ENCODE measurements around the gene UNK. TPM values are rescaled to one million over a fixed set of nuclear protein-coding genes. Genes with fewer than 3 reads are reported as not detected.

UNK gene
- total and polyA plus RNA-seq, 9 of the 15 experiments (the other 6 are each of a cell fraction or from before 2014, with no cell fraction given), result 12.8 to 38.6 (median 24.8) TPM

DNA sequence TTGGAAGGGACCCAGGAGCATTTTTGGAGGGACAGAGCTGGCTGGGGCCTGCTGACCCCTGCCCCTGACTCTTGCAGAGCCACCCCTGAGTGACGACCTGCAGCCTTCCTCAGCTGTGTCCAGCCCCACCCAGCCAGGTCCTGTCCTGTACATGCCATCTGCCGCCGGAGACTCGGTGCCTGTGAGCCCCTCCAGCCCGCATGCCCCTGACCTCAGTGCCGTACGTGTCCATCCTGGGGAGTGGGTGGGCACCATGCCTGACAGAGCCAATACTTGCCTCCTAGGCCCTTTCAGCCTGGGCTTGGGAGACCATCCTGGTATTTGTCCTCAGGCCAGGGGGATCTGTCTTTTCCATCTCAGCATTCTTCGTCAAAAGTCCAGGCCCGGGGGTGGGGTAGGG lies 32.1 kb downstream of the UNK start:
- DNase-seq (ENCODE audit: extremely low read depth in 1 of 4, low spot score in 3 of 4), result no peak
- FAIRE-seq, result no peak
- no peaks in the 10 kb centered on the region for H3K27me3 ChIP-seq (ENCODE audit: control insufficient read depth in 2 of 2, insufficient read depth in 2 of 2, low read length in 2 of 2)
- no peaks in the 10 kb centered on the region for H3K79me2 ChIP-seq (ENCODE audit: control insufficient read depth, insufficient read depth, low read length)
- ChIA-PET POLR2A (interaction anchor here (0.7 to 2.8 kb wide), 4 partner anchors 9 to 40 kb away, joined by 3 to 34 read pairs (median 9); no protein-coding TSS in a partner anchor), CTCF (ENCODE audit: low intra/inter-chr PET ratio) (no interaction called here)
- intact Hi-C loops (cut with micrococcal nuclease), result no loop called here
- TF ChIP-seq, protein P1, sequence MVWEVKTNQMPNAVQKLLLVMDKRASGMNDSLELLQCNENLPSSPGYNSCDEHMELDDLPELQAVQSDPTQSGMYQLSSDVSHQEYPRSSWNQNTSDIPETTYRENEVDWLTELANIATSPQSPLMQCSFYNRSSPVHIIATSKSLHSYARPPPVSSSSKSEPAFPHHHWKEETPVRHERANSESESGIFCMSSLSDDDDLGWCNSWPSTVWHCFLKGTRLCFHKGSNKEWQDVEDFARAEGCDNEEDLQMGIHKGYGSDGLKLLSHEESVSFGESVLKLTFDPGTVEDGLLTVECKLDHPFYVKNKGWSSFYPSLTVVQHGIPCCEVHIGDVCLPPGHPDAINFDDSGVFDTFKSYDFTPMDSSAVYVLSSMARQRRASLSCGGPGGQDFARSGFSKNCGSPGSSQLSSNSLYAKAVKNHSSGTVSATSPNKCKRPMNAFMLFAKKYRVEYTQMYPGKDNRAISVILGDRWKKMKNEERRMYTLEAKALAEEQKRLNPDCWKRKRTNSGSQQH (CRISPR knock-in tag; IDR thresholded peaks at IDR 0.05), result no peak
- peaks cover 77% of the 10 kb centered on the region; the same call in 2 of the 3 replicates for H3K36me3 ChIP-seq (ENCODE audit: control insufficient read depth, insufficient read depth, low read length)
- ATAC-seq, result no peak
- BruUV-seq (replicated peaks), result no TSS peak
- in situ Hi-C loops (cut with MboI), result no loop called here
- no peak overlapping the region for H2AFZ ChIP-seq (ENCODE audit: low read depth, low read length)
- no peak overlapping the region for H3K4me3 ChIP-seq
- peaks cover 0 to 21% of the 10 kb centered on the region in 2 experiments; a peak in 1 of 5 replicates for H3K4me1 ChIP-seq (replicated peaks in 1 of 2; ENCODE audit: control insufficient read depth in 2 of 2, insufficient read depth in 2 of 2, low read length in 2 of 2)
- H3K4me2 ChIP-seq (ENCODE audit: insufficient read depth, low read length), result no peak overlapping the region
- H3K9me1 ChIP-seq (ENCODE audit: control insufficient read depth, insufficient read depth, low read length), result peaks cover 3% of the 10 kb centered on the region
- H3K9ac ChIP-seq (ENCODE audit: insufficient read depth in 1 of 2, low read depth in 2 of 2, low read length in 2 of 2), result no peak overlapping the region
- WGBS (ENCODE audit: insufficient coverage, low coverage, missing lambda C conversion rate), result 94% methylated on average over 9 of the region's 9 CpGs
- no peaks in the 10 kb centered on the region for H3K9me3 ChIP-seq (replicated peaks; ENCODE audit: control insufficient read depth, insufficient read depth, low read depth, low read length)
- no peaks in the 10 kb centered on the region for H4K20me1 ChIP-seq (replicated peaks; ENCODE audit: control insufficient read depth, insufficient read depth, low read length)
- no peak overlapping the region for H3K27ac ChIP-seq (ENCODE audit: extremely low read depth, low read depth, low read length)

DNA sequence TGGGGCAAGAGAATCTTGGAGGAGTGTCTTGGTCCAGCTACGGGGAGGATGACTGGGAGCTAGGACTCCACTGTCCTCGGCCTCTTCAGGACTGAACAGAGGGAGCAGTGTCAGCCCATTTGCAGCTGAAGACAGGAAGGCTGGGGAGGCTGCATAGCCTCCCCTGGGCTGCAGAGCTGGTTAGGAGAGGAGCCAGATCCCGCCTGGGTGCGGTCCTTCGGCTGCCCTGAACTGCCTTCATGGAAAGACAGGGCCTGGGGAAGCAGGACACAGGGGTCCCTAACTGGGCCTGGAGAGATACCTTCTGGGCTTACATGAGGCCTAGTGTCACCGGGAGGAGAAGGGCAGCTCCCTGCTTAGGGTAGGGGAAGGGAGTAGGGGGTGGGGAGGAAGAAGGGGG lies 33.0 kb downstream of the UNK start:
- intact Hi-C loops (cut with micrococcal nuclease), result no loop called here
- BruUV-seq (replicated peaks), result no TSS peak
- FAIRE-seq (no peak), ATAC-seq (no peak), DNase-seq (ENCODE audit: extremely low read depth in 1 of 4, low spot score in 3 of 4) (no peak)
- no peak for TF ChIP-seq JUND (IDR thresholded peaks at IDR 0.05; ENCODE audit: borderline replicate concordance, low read depth, low read length)
- TF ChIP-seq JUND (tag; IDR thresholded peaks at IDR 0.05; ENCODE audit: borderline replicate concordance, low read depth, low read length), result no peak
- TF ChIP-seq PHF20 (IDR thresholded peaks at IDR 0.05; ENCODE audit: partially characterized antibody), result no peak
- in situ Hi-C loops (cut with MboI), result no loop called here
- CTCF ChIA-PET (ENCODE audit: low intra/inter-chr PET ratio), result no interaction called here
- Histone ChIP-seq H3K36me3 (ENCODE audit: control insufficient read depth, insufficient read depth, low read length) (peaks cover 74% of the 10 kb centered on the region; the same call in 2 of the 3 replicates), H3K4me1 (replicated peaks in 1 of 2; ENCODE audit: control insufficient read depth in 2 of 2, insufficient read depth in 2 of 2, low read length in 2 of 2) (peaks cover 0 to 21% of the 10 kb centered on the region in 2 experiments; a peak in 1 of 5 replicates), H3K27ac (ENCODE audit: extremely low read depth, low read depth, low read length) (no peak overlapping the region), H3K9me1 (ENCODE audit: control insufficient read depth, insufficient read depth, low read length) (peaks cover 3% of the 10 kb centered on the region), H3K79me2 (ENCODE audit: control insufficient read depth, insufficient read depth, low read length) (no peaks in the 10 kb centered on the region), H3K9ac (ENCODE audit: insufficient read depth in 1 of 2, low read depth in 2 of 2, low read length in 2 of 2) (no peak overlapping the region), H3K4me2 (ENCODE audit: insufficient read depth, low read length) (no peak overlapping the region), H3K27me3 (ENCODE audit: control insufficient read depth in 2 of 2, insufficient read depth in 2 of 2, low read length in 2 of 2) (no peaks in the 10 kb centered on the region), H3K4me3 (no peak overlapping the region), H2AFZ (ENCODE audit: low read depth, low read length) (no peak overlapping the region), H4K20me1 (replicated peaks; ENCODE audit: control insufficient read depth, insufficient read depth, low read length) (no peaks in the 10 kb centered on the region), H3K9me3 (replicated peaks; ENCODE audit: control insufficient read depth, insufficient read depth, low read depth, low read length) (no peaks in the 10 kb centered on the region)
- POLR2A ChIA-PET, result interaction anchor here (0.6 to 1.3 kb wide), 6 partner anchors 10 to 244 kb away, joined by 3 to 6 read pairs (median 4); no protein-coding TSS in a partner anchor
- WGBS (ENCODE audit: insufficient coverage, low coverage, missing lambda C conversion rate), result 81% methylated on average over 6 of the region's 6 CpGs
